Neutrophil (primary cell): ENCODE data around the gene GMDS.

Experiments used
- H3K27ac ChIP-seq: fragments of 200-600 bp; sonication (generic); 2 replicates; pipeline ENCODE4 v1.5.1; 2016; ENCODE audit warnings: mild to moderate bottlenecking, moderate library complexity
- H3K27me3 ChIP-seq: fragments of 200-600 bp; sonication (generic); 2 replicates; pipeline ENCODE4 v1.6.0; 2016; ENCODE audit warnings: mild to moderate bottlenecking
- H3K36me3 ChIP-seq: fragments of 200-600 bp; sonication (generic); 2 replicates; pipeline ENCODE4 v1.5.1; 2017
- H3K4me1 ChIP-seq, 2 experiments: fragments of 200-600 bp in 1 of 2; sonication (generic) in 1 of 2; 1 replicate in 1 of 2; 2 replicates in 1 of 2; pipeline versions ENCODE4 v1.5.1 to v1.6.1; 2013 to 2016; ENCODE audit warnings: low read depth in 1 of 2, low read length in 1 of 2, mild to moderate bottlenecking in 1 of 2, moderate library complexity in 1 of 2; ENCODE audit not compliant: control insufficient read depth in 1 of 2, insufficient read depth in 1 of 2
- H3K4me3 ChIP-seq, 2 experiments: fragments of 200-600 bp in 1 of 2; sonication (generic) in 1 of 2; 1 replicate in 1 of 2; 2 replicates in 1 of 2; pipeline ENCODE4 v1.5.1; 2013 to 2016; ENCODE audit warnings: low read depth in 1 of 2, low read length in 1 of 2, mild to moderate bottlenecking in 1 of 2, moderate library complexity in 1 of 2
- H3K9me3 ChIP-seq: fragments of 200-600 bp; sonication (generic); 2 replicates; pipeline ENCODE4 v1.5.1; 2016
- CTCF ChIP-seq: fragments of 200-600 bp; sonication (generic); IDR thresholded peaks from 2 replicates; pipeline ENCODE4 v1.5.1; 2016; ENCODE audit warnings: antibody characterized with exemption

Gene GMDS

GRCh38 chr6:1890987-1891386, 354.4 kb downstream of the GMDS start:
- Histone ChIP-seq H3K4me1 (no peaks in the 10 kb centered on the region), H3K4me3 (no peak overlapping the region), H3K27ac (no peak overlapping the region), H3K9me3 (no peaks in the 10 kb centered on the region), H3K27me3 (no peaks in the 10 kb centered on the region), H3K36me3 (no peaks in the 10 kb centered on the region)
- no peak for TF ChIP-seq CTCF

- H3K27me3 ChIP-seq = no peaks in the 10 kb centered on the region
- H3K9me3 ChIP-seq = no peaks in the 10 kb centered on the region
- TF ChIP-seq CTCF = no peak
- H3K27ac ChIP-seq = no peak overlapping the region
- no peak overlapping the region for H3K4me3 ChIP-seq
- no peaks in the 10 kb centered on the region for H3K36me3 ChIP-seq
- H3K4me1 ChIP-seq = no peaks in the 10 kb centered on the region
Measured at GRCh38 chr6:1890071-1890470, 355.3 kb downstream of the GMDS start.

GRCh38 chr6:1885576-1886011, 359.8 kb downstream of the GMDS start:
- TF ChIP-seq CTCF = no peak
- Histone ChIP-seq H3K36me3 (no peaks in the 10 kb centered on the region), H3K27me3 (no peaks in the 10 kb centered on the region), H3K9me3 (no peaks in the 10 kb centered on the region), H3K27ac (no peak overlapping the region), H3K4me3 (no peak overlapping the region), H3K4me1 (no peaks in the 10 kb centered on the region)

- Histone ChIP-seq H3K27me3 (no peaks in the 10 kb centered on the region), H3K4me1 (no peaks in the 10 kb centered on the region), H3K4me3 (no peak overlapping the region), H3K27ac (no peak overlapping the region), H3K9me3 (no peaks in the 10 kb centered on the region), H3K36me3 (no peaks in the 10 kb centered on the region)
- TF ChIP-seq CTCF = no peak
Measured at GRCh38 chr6:1884313-1884712, 361.1 kb downstream of the GMDS start.

- Histone ChIP-seq H3K4me3 (no peak overlapping the region), H3K4me1 (no peaks in the 10 kb centered on the region), H3K27me3 (no peaks in the 10 kb centered on the region), H3K27ac (no peak overlapping the region), H3K36me3 (no peaks in the 10 kb centered on the region), H3K9me3 (no peaks in the 10 kb centered on the region)
- no peak for TF ChIP-seq CTCF
Measured at GRCh38 chr6:1878330-1878729, 367.1 kb downstream of the GMDS start.

- H3K9me3 ChIP-seq = no peaks in the 10 kb centered on the region
- H3K36me3 ChIP-seq = no peaks in the 10 kb centered on the region
- H3K4me3 ChIP-seq = no peak overlapping the region
- H3K4me1 ChIP-seq = no peaks in the 10 kb centered on the region
- TF ChIP-seq CTCF = no peak
- H3K27ac ChIP-seq = no peak overlapping the region
- no peaks in the 10 kb centered on the region for H3K27me3 ChIP-seq
Measured at GRCh38 chr6:1873781-1874180, 371.6 kb downstream of the GMDS start.
